NOMO-1 (cell line): ENCODE measurements around the gene GPRIN2.

Source experiments
- DNase-seq, 2 experiments: peaks; one replicate each; lab custom pipeline; 2025; ENCODE audit not compliant: unreplicated experiment in 2 of 2; lab: John Stamatoyannopoulos, UW

The GPRIN2 gene

DNA sequence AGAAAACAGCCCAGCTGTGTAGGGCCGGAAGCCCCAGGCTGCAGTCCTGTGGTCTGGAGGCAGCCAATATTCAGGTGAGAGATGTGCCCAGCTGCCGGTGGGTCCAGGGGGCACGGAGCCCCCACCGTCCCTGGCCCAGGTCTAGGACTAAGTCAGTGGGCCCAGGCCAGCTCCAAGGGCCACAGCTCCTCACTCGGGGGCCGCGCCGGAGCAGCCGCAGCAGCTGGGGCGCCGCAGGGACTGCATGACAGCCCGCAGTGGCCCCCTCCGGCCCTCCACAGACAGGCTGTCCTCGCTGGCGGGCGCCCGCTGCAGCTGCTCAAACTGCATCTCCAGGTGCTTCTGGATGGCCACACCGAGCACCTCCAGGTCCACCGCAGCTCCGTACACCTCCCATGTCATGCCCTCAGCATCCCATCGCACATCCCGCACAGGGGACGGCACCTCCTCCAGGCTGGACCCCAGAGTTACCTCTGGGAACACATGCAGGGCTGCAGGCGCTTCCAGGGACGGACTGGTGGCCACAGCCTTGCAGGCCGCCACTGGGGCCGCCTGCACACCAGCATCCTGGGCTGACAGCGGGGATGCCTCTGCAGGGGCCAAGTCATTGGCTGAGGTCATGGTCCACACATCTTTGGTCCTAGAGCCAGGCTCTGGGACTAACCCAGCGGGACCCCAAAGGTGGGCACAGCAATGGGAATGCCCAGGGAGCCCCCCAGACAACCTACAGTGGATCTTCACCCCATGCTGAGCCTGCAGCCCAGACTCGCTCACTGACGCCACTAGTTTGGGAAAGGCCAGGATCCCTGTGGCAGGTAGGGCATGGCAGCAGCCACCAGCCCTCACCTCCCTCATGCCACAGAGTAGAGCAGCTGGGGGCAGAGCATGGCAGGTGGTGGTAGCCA lies 7.0 kb downstream of the GPRIN2 start:
- DNase-seq = no peak

DNA sequence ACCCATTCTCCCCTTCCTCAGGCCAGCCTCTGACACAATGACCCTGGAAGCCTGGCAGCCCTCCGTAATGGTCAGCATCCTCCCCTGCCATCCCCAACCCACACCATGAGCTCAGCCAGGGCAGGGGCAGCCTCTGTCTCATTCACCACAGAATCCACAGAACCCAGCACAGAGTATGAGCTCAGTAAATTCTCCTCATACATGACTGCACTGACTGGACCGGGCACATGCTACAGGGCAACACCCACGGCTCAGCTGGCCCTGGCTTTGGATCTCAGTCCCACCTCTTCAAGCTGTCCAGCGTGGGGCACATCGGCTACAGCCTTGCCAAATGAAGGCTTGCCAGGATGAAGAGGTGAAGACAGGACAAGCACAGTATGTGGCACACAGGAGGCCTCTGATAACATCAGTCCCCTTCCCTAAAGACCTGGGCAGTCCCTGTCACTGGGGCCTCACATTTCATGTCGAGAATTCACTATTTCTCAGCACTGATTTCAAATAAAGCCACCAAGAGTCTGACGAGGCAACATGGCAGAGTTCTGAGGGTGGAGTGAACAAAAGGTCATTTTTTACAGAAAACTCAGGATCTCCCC lies 7.9 kb downstream of the GPRIN2 start:
- no peak for DNase-seq

- DNase-seq = no peak
These were observed 8.6 kb downstream of the GPRIN2 start for GRCh38 chr10:46547541-46548497.

DNA sequence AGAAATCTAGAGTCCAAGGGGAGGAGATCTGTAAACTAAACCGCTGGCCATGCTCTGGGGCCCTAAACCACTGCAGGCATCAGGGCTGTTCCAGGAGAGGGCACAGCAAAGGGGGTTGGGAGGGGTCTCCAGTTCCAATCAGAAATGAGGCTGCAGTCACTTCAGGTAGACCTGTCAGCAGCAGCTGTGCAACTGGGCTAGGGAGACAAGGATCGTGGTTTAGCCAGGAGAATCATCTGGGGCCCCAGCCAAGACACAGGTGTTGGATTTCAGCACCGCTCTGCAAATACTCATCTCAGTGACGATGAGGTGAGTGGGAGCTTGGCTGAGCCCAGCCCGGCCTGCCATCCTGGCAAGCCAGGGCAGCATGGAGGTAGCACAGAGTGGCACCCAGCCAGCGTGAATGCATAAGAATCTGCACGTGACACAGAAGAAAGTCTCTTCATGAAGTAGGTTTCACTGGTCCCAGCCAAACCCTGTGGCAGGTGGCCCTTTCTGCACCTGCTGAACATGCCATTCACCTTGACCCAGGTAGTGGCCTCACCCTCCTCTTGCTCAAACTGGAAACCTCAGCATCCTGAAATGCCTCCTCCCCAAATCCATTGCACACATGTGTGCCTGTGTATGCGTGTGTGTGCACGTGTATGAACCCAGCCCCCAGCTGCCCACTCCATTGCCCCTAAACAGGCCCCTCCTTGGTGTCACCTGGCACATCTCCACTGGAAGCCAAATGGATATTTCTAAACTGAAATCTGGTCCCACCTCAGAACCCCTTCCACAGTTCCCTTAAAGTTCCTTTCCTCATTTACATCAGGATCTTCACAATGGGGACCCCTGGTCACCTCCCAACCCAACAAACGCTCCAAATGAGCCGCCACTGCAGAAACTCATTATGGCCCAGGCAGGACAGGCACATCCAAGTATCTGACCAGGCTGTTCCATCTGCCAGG lies 9.6 kb downstream of the GPRIN2 start:
- no peak for DNase-seq

- DNase-seq = no peak
These were observed 10.4 kb downstream of the GPRIN2 start for GRCh38 chr10:46545861-46546590.

DNA sequence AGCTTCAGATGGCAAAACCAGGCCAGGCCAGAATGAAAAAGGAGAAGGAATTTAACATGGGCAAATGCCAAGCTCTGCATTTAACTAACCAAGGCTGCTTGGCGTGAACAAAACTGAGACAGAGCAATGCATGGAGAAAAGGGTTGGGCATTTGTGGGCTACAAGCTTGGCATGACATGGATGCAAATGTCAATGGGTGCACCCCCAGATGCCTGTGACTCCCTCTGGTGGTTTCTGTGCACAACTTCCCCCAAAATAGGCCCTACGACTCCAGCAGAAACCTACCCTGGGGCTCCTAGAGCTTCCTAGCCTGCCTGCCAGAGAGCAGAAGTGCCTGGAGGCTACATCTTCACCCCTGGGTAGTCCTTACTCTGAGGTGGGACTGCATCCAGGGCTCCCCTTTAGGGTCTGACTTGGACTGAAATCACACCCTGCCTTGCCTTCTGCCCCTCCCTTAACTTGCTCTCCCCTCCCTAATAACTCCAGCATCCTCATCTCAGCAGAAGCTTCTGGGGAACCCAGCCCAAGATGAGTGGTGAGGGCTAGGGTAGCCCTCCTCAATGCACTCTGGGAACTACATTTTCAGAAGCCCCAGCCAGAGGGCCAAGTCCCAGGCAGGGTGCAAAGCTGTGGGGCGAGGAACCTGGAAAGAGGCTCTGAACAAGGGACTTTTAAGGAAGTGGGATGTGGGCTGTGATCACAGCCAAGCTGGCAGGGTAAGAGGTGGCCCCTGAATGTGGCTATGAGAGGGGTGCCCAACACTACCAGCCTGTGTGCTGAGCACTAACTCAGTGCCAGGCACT lies 11.3 kb downstream of the GPRIN2 start:
- DNase-seq = peak in 1 of 2 experiments; percentile 30

GRCh38 chr10:46543466-46544377 lies 12.7 kb downstream of the GPRIN2 start:
- DNase-seq = no peak

DNA sequence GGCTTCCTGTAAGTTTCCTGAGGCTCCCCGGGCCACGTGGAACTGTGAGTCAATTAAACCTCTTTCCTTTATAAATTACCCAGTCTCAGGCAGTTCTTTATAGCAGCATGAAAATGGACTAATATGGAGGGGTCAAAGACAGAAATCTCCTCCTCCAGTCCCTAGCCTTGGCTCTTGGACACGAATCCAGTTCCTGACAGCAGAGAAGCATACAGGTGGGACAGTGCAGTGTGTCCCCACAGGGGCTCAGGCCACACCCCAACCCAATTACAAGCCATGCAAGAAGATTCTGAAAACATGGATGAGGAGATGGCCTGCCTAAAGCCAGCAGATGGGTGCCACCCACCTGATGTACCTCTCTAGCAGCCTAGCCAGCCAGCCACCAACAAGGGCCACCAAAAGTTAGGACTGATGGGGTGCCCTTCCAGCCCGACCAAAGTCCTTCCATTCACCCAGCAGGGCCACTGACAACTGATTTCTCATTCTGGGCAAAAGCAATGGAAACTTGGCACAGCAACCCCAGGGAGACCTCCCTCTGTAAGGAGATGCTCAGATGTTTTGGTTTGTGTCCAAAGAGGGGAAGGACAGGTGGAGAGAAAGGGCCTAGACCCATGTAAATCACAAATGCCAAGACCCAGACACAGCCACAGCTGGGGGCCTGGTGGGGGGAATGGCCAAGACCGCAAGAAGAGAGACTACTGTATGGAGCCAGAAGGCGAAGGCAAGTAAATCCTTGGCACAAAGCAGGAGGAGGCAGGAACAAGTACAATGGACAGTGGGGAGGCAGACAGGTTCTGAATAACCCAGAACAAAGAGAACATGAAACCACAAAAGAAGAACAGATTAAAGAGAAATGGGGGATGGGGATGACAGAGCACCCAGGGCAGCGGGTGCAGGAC lies 13.6 kb downstream of the GPRIN2 start:
- no peak for DNase-seq

- DNase-seq = no peak
These were observed 14.5 kb downstream of the GPRIN2 start for GRCh38 chr10:46541735-46542566.

DNA sequence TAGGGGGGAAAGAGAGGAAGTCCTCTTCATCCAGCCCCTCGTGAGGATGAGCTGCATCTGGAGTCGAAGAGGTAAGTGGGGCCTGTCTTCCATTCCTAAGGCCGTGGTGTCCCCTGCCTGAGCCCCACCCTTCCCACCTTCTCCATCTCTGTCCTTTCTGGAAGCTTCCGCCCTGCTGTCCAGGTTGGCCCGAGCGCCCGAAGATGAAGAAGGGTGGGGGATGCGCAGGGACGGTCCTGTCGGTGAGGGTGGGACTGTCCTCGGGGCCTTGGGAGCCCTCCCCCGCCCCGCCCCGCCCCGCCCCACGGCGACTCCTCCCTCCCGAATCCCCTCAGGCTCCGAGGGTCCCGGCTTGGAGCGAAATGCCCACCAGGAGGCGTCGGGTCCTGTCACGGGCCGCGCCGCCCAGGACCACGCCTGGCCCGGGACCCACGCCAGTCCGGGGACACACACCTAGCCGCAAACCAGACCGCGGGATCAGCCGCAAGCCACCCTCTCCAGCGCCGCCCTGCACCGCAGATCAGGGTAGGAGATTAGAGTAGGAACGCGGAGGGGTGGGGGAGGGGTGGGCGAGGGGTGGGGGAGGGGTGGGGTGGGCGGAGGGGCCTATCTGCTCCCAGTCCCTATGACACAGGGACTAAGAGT lies 15.3 kb downstream of the GPRIN2 start:
- DNase-seq = no peak

DNA sequence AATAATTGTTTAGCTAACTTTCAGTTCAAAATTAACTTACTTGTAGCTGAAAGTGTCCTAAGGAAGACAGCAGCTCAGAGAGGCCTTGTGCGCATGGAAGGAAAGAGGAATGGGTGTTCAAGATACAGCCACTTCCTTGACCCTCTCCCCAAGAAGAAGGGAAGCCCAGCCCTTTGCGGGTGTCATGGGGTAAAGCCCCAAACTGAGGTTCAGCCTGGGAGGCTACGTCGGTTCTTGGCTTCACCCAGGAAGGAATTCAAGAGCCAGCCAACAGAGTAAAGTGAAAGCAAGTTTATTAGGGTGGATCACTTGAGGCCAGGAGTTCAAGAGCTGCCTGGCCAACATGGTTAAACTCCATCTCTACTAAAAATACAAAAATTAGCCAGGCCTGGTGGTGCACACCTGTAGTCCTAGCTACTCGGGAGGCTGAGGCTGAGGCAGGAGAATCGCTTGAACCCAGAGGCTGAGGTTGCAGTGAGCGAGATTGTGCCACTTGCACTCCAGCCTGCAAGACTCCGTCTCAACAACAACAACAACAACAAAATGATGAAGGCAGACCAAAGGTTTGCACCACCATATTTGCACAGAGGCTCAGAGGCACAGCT lies 15.9 kb downstream of the GPRIN2 start:
- DNase-seq = no peak

- DNase-seq = no peak
These were observed 16.7 kb downstream of the GPRIN2 start for GRCh38 chr10:46539596-46540411.

- no peak for DNase-seq
These were observed 17.6 kb downstream of the GPRIN2 start for GRCh38 chr10:46538717-46539426.
